OCI-LY1 (cell line): Measurements from ENCODE around the gene FGD4.

Experiments used
- EZH2 ChIP-seq: fragments of 200-600 bp; sonication (generic), shearing (Covaris generic); IDR thresholded peaks from 2 replicates; pipeline ENCODE4 v1.8.0; 2017; ENCODE audit warnings: borderline replicate concordance, mixed run types, mild to moderate bottlenecking, antibody characterized with exemption, low read length, moderate library complexity, mixed read lengths
- TF ChIP-seq, protein P1 (sequence below): fragments of 200-600 bp; sonication (generic), shearing (Covaris generic); IDR thresholded peaks from 2 replicates; pipeline ENCODE4 v1.5.1; 2017; ENCODE audit warnings: mild to moderate bottlenecking, antibody characterized with exemption, low read length, moderate library complexity, mixed read lengths

DNA sequence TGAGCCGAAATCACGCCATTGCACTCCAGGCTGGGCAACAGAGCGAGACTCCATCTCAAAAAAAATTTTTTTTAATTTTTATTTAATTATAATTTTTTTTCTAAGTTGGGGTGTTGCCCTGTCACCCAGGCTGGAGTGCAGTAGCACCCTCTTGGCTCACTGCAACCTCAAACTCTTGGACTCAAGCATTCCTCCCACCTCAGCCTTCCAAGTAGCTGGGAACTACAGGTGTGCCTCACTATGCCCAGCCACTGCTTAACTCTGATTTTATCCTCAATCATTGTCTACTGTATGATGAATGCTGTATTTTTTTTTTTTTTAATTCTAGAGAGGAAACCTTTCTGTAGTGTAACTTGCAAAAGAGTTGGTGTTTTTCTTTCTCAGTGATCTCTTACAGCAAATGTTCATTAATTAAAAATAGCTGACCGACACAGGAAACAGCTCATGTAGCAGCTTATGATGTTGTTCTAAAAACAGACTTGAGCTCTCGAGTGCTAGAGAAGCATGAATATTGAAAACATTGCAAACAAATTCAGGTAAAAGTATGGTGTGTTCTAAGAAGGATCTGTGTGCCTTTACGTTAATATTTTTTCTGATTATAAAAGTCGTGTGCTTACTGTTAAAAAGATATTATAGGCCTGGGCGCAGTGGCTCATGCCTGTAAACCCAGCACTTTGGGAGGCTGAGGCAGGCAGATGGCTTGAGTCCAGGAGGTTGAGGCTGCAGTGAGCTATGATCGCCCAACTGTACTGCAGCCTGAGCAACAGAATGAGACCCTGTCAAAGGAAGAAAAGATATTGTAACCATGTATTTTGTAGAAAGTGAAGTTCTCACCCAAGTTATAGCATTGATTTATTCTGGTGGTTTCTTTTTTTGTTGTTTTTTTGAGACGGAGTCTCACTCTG lies 68.9 kb downstream of the FGD4 start:
- TF ChIP-seq, protein P1, sequence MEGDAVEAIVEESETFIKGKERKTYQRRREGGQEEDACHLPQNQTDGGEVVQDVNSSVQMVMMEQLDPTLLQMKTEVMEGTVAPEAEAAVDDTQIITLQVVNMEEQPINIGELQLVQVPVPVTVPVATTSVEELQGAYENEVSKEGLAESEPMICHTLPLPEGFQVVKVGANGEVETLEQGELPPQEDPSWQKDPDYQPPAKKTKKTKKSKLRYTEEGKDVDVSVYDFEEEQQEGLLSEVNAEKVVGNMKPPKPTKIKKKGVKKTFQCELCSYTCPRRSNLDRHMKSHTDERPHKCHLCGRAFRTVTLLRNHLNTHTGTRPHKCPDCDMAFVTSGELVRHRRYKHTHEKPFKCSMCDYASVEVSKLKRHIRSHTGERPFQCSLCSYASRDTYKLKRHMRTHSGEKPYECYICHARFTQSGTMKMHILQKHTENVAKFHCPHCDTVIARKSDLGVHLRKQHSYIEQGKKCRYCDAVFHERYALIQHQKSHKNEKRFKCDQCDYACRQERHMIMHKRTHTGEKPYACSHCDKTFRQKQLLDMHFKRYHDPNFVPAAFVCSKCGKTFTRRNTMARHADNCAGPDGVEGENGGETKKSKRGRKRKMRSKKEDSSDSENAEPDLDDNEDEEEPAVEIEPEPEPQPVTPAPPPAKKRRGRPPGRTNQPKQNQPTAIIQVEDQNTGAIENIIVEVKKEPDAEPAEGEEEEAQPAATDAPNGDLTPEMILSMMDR, result no peak
- no peak for TF ChIP-seq EZH2
